Activated CD4-positive, CD25-positive, alpha-beta regulatory T cell (primary cell): Measurements from ENCODE around the gene SEMA5A.

Experiments used
- DNase-seq, 4 experiments: peaks; one replicate each; lab custom pipeline; 2025; lab: John Stamatoyannopoulos, UW

Gene SEMA5A

GRCh38 chr5:9512457-9512856, 33.4 kb downstream of the SEMA5A start:
- DNase-seq, result no peak

GRCh38 chr5:9507974-9508373, 37.9 kb downstream of the SEMA5A start:
- DNase-seq, result no peak

- no peak for DNase-seq
These were observed 40.6 kb downstream of the SEMA5A start for GRCh38 chr5:9505225-9505624.

GRCh38 chr5:9502864-9503263, 43.0 kb downstream of the SEMA5A start:
- DNase-seq, result no peak

- no peak for DNase-seq
These were observed 43.6 kb downstream of the SEMA5A start for GRCh38 chr5:9502050-9502834.

- no peak for DNase-seq
These were observed 45.2 kb downstream of the SEMA5A start for GRCh38 chr5:9500625-9501024.

- DNase-seq, result no peak
These were observed 45.7 kb downstream of the SEMA5A start for GRCh38 chr5:9500193-9500592.

GRCh38 chr5:9499498-9499876, 46.4 kb downstream of the SEMA5A start:
- DNase-seq, result no peak

- DNase-seq, result no peak
These were observed 47.1 kb downstream of the SEMA5A start for GRCh38 chr5:9498541-9499497.

- no peak for DNase-seq
These were observed 48.5 kb downstream of the SEMA5A start for GRCh38 chr5:9497347-9497746.

- DNase-seq, result no peak
These were observed 49.1 kb downstream of the SEMA5A start for GRCh38 chr5:9496801-9497200.

- no peak for DNase-seq
These were observed 50.8 kb downstream of the SEMA5A start for GRCh38 chr5:9495121-9495520.

GRCh38 chr5:9494301-9494700, 51.6 kb downstream of the SEMA5A start:
- DNase-seq, result no peak

- DNase-seq, result no peak
These were observed 55.3 kb downstream of the SEMA5A start for GRCh38 chr5:9490494-9491097.

- DNase-seq, result no peak
These were observed 62.1 kb downstream of the SEMA5A start for GRCh38 chr5:9483779-9484178.

- DNase-seq, result no peak
These were observed 62.6 kb downstream of the SEMA5A start for GRCh38 chr5:9483243-9483642.

- no peak for DNase-seq
These were observed 63.5 kb downstream of the SEMA5A start for GRCh38 chr5:9482381-9482780.

- DNase-seq, result no peak
These were observed 65.4 kb downstream of the SEMA5A start for GRCh38 chr5:9480499-9480898.

GRCh38 chr5:9479990-9480389, 65.9 kb downstream of the SEMA5A start:
- DNase-seq, result no peak

GRCh38 chr5:9479361-9479760, 66.5 kb downstream of the SEMA5A start:
- DNase-seq, result no peak

- DNase-seq, result no peak
These were observed 68.3 kb downstream of the SEMA5A start for GRCh38 chr5:9477537-9477936.

GRCh38 chr5:9474219-9475002, 71.5 kb downstream of the SEMA5A start:
- no peak for DNase-seq
